ENCODE results near the gene ATP7B. TPM values are rescaled to one million over a fixed set of nuclear protein-coding genes. Genes with fewer than 3 reads are reported as not detected.

The ATP7B gene
- total and polyA plus RNA-seq, 2 donors (not counting 1 experiment from before 2014, with no cell fraction given) = 1.7 to 3.3 TPM

DNA sequence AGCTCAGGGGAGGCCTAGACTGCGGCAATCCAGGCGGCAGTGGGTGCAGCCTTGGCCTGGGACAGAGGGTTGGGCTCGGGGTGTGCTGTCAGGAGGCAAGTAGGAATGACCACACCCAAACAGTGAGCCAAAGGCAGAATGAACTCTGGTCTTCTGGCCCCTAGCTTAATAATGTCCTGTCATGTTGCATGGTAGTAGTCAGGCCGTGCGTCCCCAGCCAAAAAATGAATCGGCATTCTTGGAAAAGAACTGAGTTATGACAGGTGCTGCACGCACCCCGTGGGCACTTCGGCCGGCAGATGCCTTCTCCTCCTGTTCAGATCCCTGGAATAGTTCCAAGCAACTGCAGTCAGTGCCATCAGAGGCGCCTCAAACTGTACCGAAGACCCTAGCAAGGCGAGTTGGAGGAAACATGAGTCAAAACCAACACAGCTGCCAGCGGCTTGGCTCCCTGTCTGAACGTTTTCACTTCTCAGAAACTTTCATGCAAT lies 55.9 kb downstream of the ATP7B start:
- H4K20me1 ChIP-seq (ENCODE audit: control insufficient read depth, extremely low read depth, insufficient read depth, low read length) = no peaks in the 10 kb centered on the region
- H3K27me3 ChIP-seq (ENCODE audit: control insufficient read depth, insufficient read depth, low read length) = no peaks in the 10 kb centered on the region
- TF ChIP-seq, protein P1, sequence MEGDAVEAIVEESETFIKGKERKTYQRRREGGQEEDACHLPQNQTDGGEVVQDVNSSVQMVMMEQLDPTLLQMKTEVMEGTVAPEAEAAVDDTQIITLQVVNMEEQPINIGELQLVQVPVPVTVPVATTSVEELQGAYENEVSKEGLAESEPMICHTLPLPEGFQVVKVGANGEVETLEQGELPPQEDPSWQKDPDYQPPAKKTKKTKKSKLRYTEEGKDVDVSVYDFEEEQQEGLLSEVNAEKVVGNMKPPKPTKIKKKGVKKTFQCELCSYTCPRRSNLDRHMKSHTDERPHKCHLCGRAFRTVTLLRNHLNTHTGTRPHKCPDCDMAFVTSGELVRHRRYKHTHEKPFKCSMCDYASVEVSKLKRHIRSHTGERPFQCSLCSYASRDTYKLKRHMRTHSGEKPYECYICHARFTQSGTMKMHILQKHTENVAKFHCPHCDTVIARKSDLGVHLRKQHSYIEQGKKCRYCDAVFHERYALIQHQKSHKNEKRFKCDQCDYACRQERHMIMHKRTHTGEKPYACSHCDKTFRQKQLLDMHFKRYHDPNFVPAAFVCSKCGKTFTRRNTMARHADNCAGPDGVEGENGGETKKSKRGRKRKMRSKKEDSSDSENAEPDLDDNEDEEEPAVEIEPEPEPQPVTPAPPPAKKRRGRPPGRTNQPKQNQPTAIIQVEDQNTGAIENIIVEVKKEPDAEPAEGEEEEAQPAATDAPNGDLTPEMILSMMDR (conservative IDR thresholded peaks at IDR 0.05 in 1 of 2, IDR thresholded peaks at IDR 0.05 in 1 of 2; ENCODE audit: low read depth in 1 of 2, low read length in 2 of 2) = no peak
- TF ChIP-seq EZH2 (IDR thresholded peaks at IDR 0.05; ENCODE audit: low read length, missing control alignments) = no peak
- no peaks in the 10 kb centered on the region for H3K9me3 ChIP-seq (ENCODE audit: control insufficient read depth, insufficient read depth, low read depth, low read length)
- H3K9ac ChIP-seq (ENCODE audit: insufficient read depth, low read length) = no peak overlapping the region
- no peaks in the 10 kb centered on the region for H3K36me3 ChIP-seq (ENCODE audit: control insufficient read depth, insufficient read depth, low read length)
- H3K27ac ChIP-seq (ENCODE audit: insufficient read depth, low read length) = no peak overlapping the region
- peak; percentile 6 to 14 for DNase-seq (ENCODE audit: low read depth in 2 of 2)
- H2AFZ ChIP-seq (ENCODE audit: low read length) = no peak overlapping the region
- H3K4me3 ChIP-seq (replicated peaks in 1 of 4; ENCODE audit: control extremely low read depth in 1 of 4, insufficient read depth in 1 of 4, low read depth in 3 of 4, low read length in 4 of 4) = no peak overlapping the region
- H3K4me2 ChIP-seq (ENCODE audit: extremely low read depth, insufficient read depth, low read length) = no peak overlapping the region
- H3K4me1 ChIP-seq (ENCODE audit: control insufficient read depth, extremely low read depth, insufficient read depth, low read length) = no peaks in the 10 kb centered on the region
- H3K79me2 ChIP-seq (ENCODE audit: control insufficient read depth, insufficient read depth, low read length) = no peaks in the 10 kb centered on the region

DNA sequence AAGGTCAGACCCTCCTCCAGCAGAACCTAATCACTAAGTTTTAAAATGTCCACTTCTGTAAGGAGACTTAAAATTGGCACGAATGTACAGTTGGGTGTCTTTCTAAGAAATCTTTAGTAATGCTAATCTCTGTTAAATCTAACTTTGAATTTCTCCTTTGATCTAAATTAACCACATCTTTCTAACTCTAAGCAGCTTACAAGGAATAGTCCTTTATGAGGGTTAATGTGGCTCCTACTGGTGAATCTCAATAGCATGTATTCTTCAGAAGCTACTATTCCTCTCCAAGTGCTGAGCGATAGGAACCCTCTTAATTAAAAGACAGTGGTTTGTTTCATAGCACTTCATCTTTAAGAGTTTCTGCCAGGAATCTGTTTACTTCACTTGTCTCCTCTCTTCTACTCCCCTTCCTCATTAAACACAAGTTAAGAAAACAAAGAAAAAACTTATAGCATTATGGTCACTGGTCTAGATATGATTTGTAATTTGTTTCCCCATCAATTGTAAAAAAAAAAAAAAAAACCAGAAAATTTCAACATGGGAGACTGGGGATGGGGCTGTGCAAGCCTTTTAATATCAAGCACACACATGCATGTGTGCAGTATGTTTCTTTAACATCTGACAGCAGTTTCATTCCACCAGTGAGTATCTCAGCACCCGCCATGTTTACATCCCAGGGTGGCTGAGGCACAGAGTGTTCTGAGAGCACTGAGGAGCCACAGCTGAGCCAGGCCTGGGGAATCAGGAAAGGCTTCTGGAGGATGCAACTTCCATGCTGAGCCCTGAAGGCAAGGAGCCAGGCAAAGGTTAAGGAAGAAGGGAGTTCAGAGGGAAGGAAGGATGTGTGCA lies 57.7 kb downstream of the ATP7B start:
- no peaks in the 10 kb centered on the region for H3K27me3 ChIP-seq (ENCODE audit: control insufficient read depth, insufficient read depth, low read length)
- H4K20me1 ChIP-seq (ENCODE audit: control insufficient read depth, extremely low read depth, insufficient read depth, low read length) = no peaks in the 10 kb centered on the region
- no peak overlapping the region for H3K9ac ChIP-seq (ENCODE audit: insufficient read depth, low read length)
- H3K27ac ChIP-seq (ENCODE audit: insufficient read depth, low read length) = no peak overlapping the region
- H3K4me1 ChIP-seq (ENCODE audit: control insufficient read depth, extremely low read depth, insufficient read depth, low read length) = no peaks in the 10 kb centered on the region
- TF ChIP-seq, protein P1 (conservative IDR thresholded peaks at IDR 0.05 in 1 of 2, IDR thresholded peaks at IDR 0.05 in 1 of 2; ENCODE audit: low read depth in 1 of 2, low read length in 2 of 2) = no peak
- TF ChIP-seq EZH2 (IDR thresholded peaks at IDR 0.05; ENCODE audit: low read length, missing control alignments) = no peak
- H3K4me3 ChIP-seq (replicated peaks in 1 of 4; ENCODE audit: control extremely low read depth in 1 of 4, insufficient read depth in 1 of 4, low read depth in 3 of 4, low read length in 4 of 4) = no peak overlapping the region
- no peaks in the 10 kb centered on the region for H3K36me3 ChIP-seq (ENCODE audit: control insufficient read depth, insufficient read depth, low read length)
- DNase-seq (ENCODE audit: low read depth in 2 of 2) = no peak
- H2AFZ ChIP-seq (ENCODE audit: low read length) = no peak overlapping the region
- no peak overlapping the region for H3K4me2 ChIP-seq (ENCODE audit: extremely low read depth, insufficient read depth, low read length)
- no peaks in the 10 kb centered on the region for H3K79me2 ChIP-seq (ENCODE audit: control insufficient read depth, insufficient read depth, low read length)
- no peaks in the 10 kb centered on the region for H3K9me3 ChIP-seq (ENCODE audit: control insufficient read depth, insufficient read depth, low read depth, low read length)

DNA sequence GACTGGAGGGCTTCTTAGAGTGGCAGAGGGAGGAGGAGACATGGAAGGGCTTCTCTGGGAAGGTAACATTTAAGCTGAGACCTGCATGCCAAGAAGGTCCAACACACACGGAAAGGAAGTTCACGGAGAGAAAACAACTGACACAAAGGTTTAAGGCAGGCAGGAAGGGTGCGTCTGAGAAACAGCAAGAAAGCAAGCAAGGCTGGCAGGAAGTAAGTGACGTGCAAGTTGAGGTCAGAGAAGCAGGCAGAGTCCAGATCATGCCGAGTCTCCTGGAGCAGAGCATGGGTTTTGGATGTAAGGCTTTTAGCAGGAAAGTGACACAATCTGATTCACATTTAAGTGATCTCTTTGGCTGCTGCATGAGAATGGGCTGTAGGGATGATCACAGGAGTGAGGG lies 60.5 kb downstream of the ATP7B start:
- Histone ChIP-seq H3K9ac (ENCODE audit: insufficient read depth, low read length) (no peak overlapping the region), H3K27ac (ENCODE audit: insufficient read depth, low read length) (no peak overlapping the region), H4K20me1 (ENCODE audit: control insufficient read depth, extremely low read depth, insufficient read depth, low read length) (no peaks in the 10 kb centered on the region), H3K79me2 (ENCODE audit: control insufficient read depth, insufficient read depth, low read length) (no peaks in the 10 kb centered on the region), H3K36me3 (ENCODE audit: control insufficient read depth, insufficient read depth, low read length) (no peaks in the 10 kb centered on the region), H3K27me3 (ENCODE audit: control insufficient read depth, insufficient read depth, low read length) (no peaks in the 10 kb centered on the region), H3K4me2 (ENCODE audit: extremely low read depth, insufficient read depth, low read length) (no peak overlapping the region), H3K4me3 (replicated peaks in 1 of 4; ENCODE audit: control extremely low read depth in 1 of 4, insufficient read depth in 1 of 4, low read depth in 3 of 4, low read length in 4 of 4) (no peak overlapping the region), H3K4me1 (ENCODE audit: control insufficient read depth, extremely low read depth, insufficient read depth, low read length) (no peaks in the 10 kb centered on the region), H3K9me3 (ENCODE audit: control insufficient read depth, insufficient read depth, low read depth, low read length) (no peaks in the 10 kb centered on the region), H2AFZ (ENCODE audit: low read length) (no peak overlapping the region)
- TF ChIP-seq, protein P1 (conservative IDR thresholded peaks at IDR 0.05 in 1 of 2, IDR thresholded peaks at IDR 0.05 in 1 of 2; ENCODE audit: low read depth in 1 of 2, low read length in 2 of 2) = no peak
- TF ChIP-seq EZH2 (IDR thresholded peaks at IDR 0.05; ENCODE audit: low read length, missing control alignments) = no peak
- DNase-seq (ENCODE audit: low read depth in 2 of 2) = no peak
